ENCODE measurements around the gene FILIP1L. TPM values are rescaled to one million over a fixed set of nuclear protein-coding genes. Genes with fewer than 3 reads are reported as not detected.

The FILIP1L gene
- total and polyA plus RNA-seq, 2 of the 8 experiments (the other 6 are each of a cell fraction or from before 2014, with no cell fraction given): 0.06 to 0.09 TPM

DNA sequence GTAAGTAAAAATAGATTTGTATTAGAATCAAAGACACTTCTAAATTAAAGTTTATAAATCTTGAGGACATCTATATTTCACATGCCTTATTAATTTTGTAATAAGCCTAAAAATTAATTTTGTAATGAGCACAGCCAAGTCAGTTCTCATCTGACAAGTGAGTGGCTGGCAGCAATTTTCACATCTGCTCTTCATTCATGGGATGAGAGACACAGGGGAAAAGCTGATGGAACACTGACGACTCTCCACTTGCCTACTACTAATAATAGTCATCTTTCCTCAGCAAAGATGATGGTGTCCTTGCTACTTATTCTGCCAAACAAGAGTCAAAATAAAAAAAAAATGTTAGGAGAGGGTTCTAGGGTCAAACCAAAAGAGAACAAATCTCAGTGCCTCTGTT, 311.0 kb downstream of the FILIP1L start:
- Histone ChIP-seq H4K8ac (ENCODE audit: extremely low read depth, insufficient read depth, low read length) (no peak overlapping the region), H3K36me3 (ENCODE audit: control insufficient read depth in 2 of 4, insufficient read depth in 4 of 4, low read length in 3 of 4) (peaks cover 0 to 4% (median 0%) of the 10 kb centered on the region in 4 experiments; a peak in 1 of 8 replicates), H3K79me1 (ENCODE audit: low read depth, low read length) (no peaks in the 10 kb centered on the region), H3K27me3 (replicated peaks in 1 of 4; ENCODE audit: control insufficient read depth in 3 of 4, extremely low read depth in 1 of 4, insufficient read depth in 3 of 4, low read length in 3 of 4) (no peaks in the 10 kb centered on the region), H4K5ac (ENCODE audit: insufficient read length, low read depth, low read length) (no peak overlapping the region), H3K79me2 (ENCODE audit: control insufficient read depth in 1 of 2, insufficient read depth in 2 of 2, low read length in 2 of 2) (no peaks in the 10 kb centered on the region), H3K23ac (ENCODE audit: insufficient read length) (no peak overlapping the region), H3K23me2 (ENCODE audit: low read depth, low read length) (no peaks in the 10 kb centered on the region), H3K18ac (ENCODE audit: extremely low read depth, low read length) (no peak overlapping the region), H2BK120ac (replicated peaks; ENCODE audit: low read depth, low read length) (no peak overlapping the region), H2AFZ (ENCODE audit: low read length) (no peak overlapping the region), H3K4me1 (replicated peaks in 1 of 4; ENCODE audit: control insufficient read depth in 3 of 4, insufficient read depth in 4 of 4, low read length in 3 of 4) (no peaks in the 10 kb centered on the region), H2BK12ac (ENCODE audit: low read depth, low read length) (no peak overlapping the region), H3K4ac (replicated peaks; ENCODE audit: insufficient read length, low read depth, low read length) (no peak overlapping the region), H3K14ac (ENCODE audit: insufficient read length) (no peak overlapping the region), H2AK5ac (ENCODE audit: low read depth, low read length) (no peak overlapping the region), H3K9ac (replicated peaks in 1 of 4; ENCODE audit: extremely low read depth in 1 of 4, low read depth in 3 of 4, low read length in 3 of 4) (no peak overlapping the region), H3K4me3 (ENCODE audit: extremely low read depth in 1 of 4, insufficient read depth in 2 of 4, low read depth in 3 of 4, low read length in 4 of 4) (no peak overlapping the region), H4K20me1 (replicated peaks in 1 of 2; ENCODE audit: control insufficient read depth in 1 of 2, insufficient read depth in 2 of 2, low read length in 2 of 2) (no peaks in the 10 kb centered on the region), H2BK15ac (ENCODE audit: low read length) (no peak overlapping the region), H2BK5ac (ENCODE audit: low read depth, low read length) (no peak overlapping the region), H3K27ac (ENCODE audit: low read depth, low read length) (no peak overlapping the region), H4K91ac (replicated peaks; ENCODE audit: insufficient read length, low read length) (no peak overlapping the region), H3K56ac (replicated peaks; ENCODE audit: insufficient read length, low read depth, low read length) (no peak overlapping the region), H3K4me2 (ENCODE audit: insufficient read depth in 1 of 2, low read depth in 2 of 2, low read length in 2 of 2) (no peak overlapping the region), H2BK20ac (ENCODE audit: low read length) (no peak overlapping the region), H3K9me3 (ENCODE audit: insufficient read depth in 2 of 2, low read depth in 1 of 2, low read length in 1 of 2) (peaks cover 21 to 24% of the 10 kb centered on the region in 2 experiments)
- ChIA-PET POLR2A (ENCODE audit: partially characterized antibody) (no interaction called here), CTCF (ENCODE audit: partially characterized antibody) (no interaction called here)
- 79% methylated on average over 1 of the region's 1 CpG; no CpG with 5 or more reads in 1 of the 2 experiments for WGBS, 2 experiments (ENCODE audit: extremely low coverage in 1 of 2, insufficient coverage in 1 of 2, insufficient read length in 1 of 2, insufficient replicate concordance in 2 of 2, low coverage in 1 of 2, low lambda C conversion rate in 2 of 2, missing lambda C conversion rate in 1 of 2)
- FAIRE-seq (no peak), DNase-seq (ENCODE audit: low read depth in 1 of 2, low spot score in 2 of 2) (no peak)
- no peak for TF ChIP-seq SP4 (IDR thresholded peaks at IDR 0.05; ENCODE audit: low read length)
- TF ChIP-seq SIN3A (conservative IDR thresholded peaks at IDR 0.05 in 1 of 2, IDR thresholded peaks at IDR 0.05 in 1 of 2; ENCODE audit: low read depth in 1 of 2, low read length in 2 of 2): no peak
- TF ChIP-seq, protein P1, sequence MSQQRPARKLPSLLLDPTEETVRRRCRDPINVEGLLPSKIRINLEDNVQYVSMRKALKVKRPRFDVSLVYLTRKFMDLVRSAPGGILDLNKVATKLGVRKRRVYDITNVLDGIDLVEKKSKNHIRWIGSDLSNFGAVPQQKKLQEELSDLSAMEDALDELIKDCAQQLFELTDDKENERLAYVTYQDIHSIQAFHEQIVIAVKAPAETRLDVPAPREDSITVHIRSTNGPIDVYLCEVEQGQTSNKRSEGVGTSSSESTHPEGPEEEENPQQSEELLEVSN (IDR thresholded peaks at IDR 0.05): no peak
- no peak for TF ChIP-seq YY1 (IDR thresholded peaks at IDR 0.05; ENCODE audit: low read depth, low read length)
- TF ChIP-seq RBBP5 (IDR thresholded peaks at IDR 0.05; ENCODE audit: borderline replicate concordance, low read depth, low read length): no peak
- TF ChIP-seq, protein P2, sequence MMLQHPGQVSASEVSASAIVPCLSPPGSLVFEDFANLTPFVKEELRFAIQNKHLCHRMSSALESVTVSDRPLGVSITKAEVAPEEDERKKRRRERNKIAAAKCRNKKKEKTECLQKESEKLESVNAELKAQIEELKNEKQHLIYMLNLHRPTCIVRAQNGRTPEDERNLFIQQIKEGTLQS (IDR thresholded peaks at IDR 0.05; ENCODE audit: insufficient read depth, low read depth, low read length): no peak
- no peak for TF ChIP-seq CTBP2 (IDR thresholded peaks at IDR 0.05; ENCODE audit: borderline replicate concordance, insufficient read depth, insufficient read length, low read length)
- TF ChIP-seq CEBPB (IDR thresholded peaks at IDR 0.05; ENCODE audit: low read depth, low read length): no peak
- no peak for TF ChIP-seq SIX5 (IDR thresholded peaks at IDR 0.05; ENCODE audit: low read depth, low read length)
- TF ChIP-seq RXRA (IDR thresholded peaks at IDR 0.05; ENCODE audit: insufficient read depth, low read depth, low read length): no peak
- TF ChIP-seq HDAC6 (IDR thresholded peaks at IDR 0.05; ENCODE audit: low read depth, low read length): no peak
- no peak for TF ChIP-seq SP1 (IDR thresholded peaks at IDR 0.05; ENCODE audit: low read depth, low read length)
- no peak for TF ChIP-seq BRCA1 (IDR thresholded peaks at IDR 0.05; ENCODE audit: low read depth, low read length)
- no peak for TF ChIP-seq ASH2L (IDR thresholded peaks at IDR 0.05; ENCODE audit: low read length)
- TF ChIP-seq BACH1 (IDR thresholded peaks at IDR 0.05; ENCODE audit: low read length): no peak

Data from H1 (cell line).